IMR-90 (cell line): ENCODE data around the gene OPCML. TPM values are rescaled to one million over a fixed set of nuclear protein-coding genes. Genes with fewer than 3 reads are reported as not detected.

Source experiments
- ATAC-seq: fragments of 200-7000 bp; cut with Tn5 transposase; 2 replicates; pipeline ENCODE4 v1.9.1; 2020; ENCODE audit warnings: low read depth, mild to moderate bottlenecking, moderate library complexity
- BruUV-seq: library from RNA; stranded (reverse); fragments of 400-500 nt; replicated peaks from 2 replicates; lab custom pipeline; 2021; lab: Mats Ljungman, UMichigan
- CTCF ChIA-PET: fragments of 300-600 bp; formaldehyde crosslinking; extraction: SDS; loops from one replicate; lab custom pipeline; 2021; ENCODE audit warnings: antibody characterized with exemption; lab: Yijun Ruan, JAX
- POLR2A ChIA-PET: fragments of 300-600 bp; sonication (Branson Sonifier 250); formaldehyde crosslinking; loops from one replicate; lab custom pipeline; 2022; ENCODE audit warnings: antibody characterized with exemption; ENCODE audit not compliant: unreplicated experiment; lab: Charles Lee
- DNase-seq: peaks from one replicate; pipeline ENCODE4 v3.0.0; 2013
- H2AFZ ChIP-seq: replicated peaks from 2 replicates; pipeline ENCODE3; 2013; ENCODE audit warnings: low read length, mild to moderate bottlenecking; ENCODE audit not compliant: poor library complexity
- H2AK5ac ChIP-seq: 2 replicates; pipeline ENCODE4 v1.6.1; 2013; ENCODE audit warnings: low read depth, low read length, inconsistent platforms
- H2AK9ac ChIP-seq: replicated peaks from 2 replicates; pipeline ENCODE3; 2013; ENCODE audit warnings: mild to moderate bottlenecking, low read depth, low read length, moderate library complexity; ENCODE audit not compliant: poor library complexity
- H2BK120ac ChIP-seq: 2 replicates; pipeline ENCODE4 v1.6.1; 2013; ENCODE audit warnings: low read depth, low read length, inconsistent platforms
- H2BK15ac ChIP-seq: 3 replicates; pipeline ENCODE4 v1.6.1; 2013; ENCODE audit warnings: low read depth, low read length, inconsistent platforms
- H2BK20ac ChIP-seq: 2 replicates; pipeline ENCODE4 v1.6.1; 2013; ENCODE audit warnings: low read depth, mild to moderate bottlenecking, inconsistent platforms, low read length, moderate library complexity
- H2BK5ac ChIP-seq: 2 replicates; pipeline ENCODE4 v1.6.1; 2013; ENCODE audit warnings: mild to moderate bottlenecking, low read depth, low read length, inconsistent platforms; ENCODE audit not compliant: poor library complexity, severe bottlenecking
- H3K14ac ChIP-seq: replicated peaks from 2 replicates; pipeline ENCODE4 v1.6.1; 2013; ENCODE audit warnings: low read depth, low read length, inconsistent platforms
- H3K18ac ChIP-seq: 2 replicates; pipeline ENCODE4 v1.6.1; 2013; ENCODE audit warnings: low read depth, low read length, control low read depth
- H3K23ac ChIP-seq: 2 replicates; pipeline ENCODE4 v1.6.1; 2013; ENCODE audit warnings: low read depth, low read length, inconsistent platforms
- H3K27ac ChIP-seq: 2 replicates; pipeline ENCODE4 v1.5.1; 2013; ENCODE audit warnings: mild to moderate bottlenecking, control low read depth, low read length; ENCODE audit not compliant: insufficient read depth
- H3K27me3 ChIP-seq: 2 replicates; pipeline ENCODE4 v1.6.1; 2013; ENCODE audit warnings: low read length; ENCODE audit not compliant: control insufficient read depth, insufficient read depth
- H3K36me3 ChIP-seq: 2 replicates; pipeline ENCODE4 v1.6.1; 2013; ENCODE audit warnings: low read length, mixed read lengths; ENCODE audit not compliant: control insufficient read depth, insufficient read depth
- H3K4ac ChIP-seq: 2 replicates; pipeline ENCODE4 v1.6.1; 2013; ENCODE audit warnings: low read depth, low read length, inconsistent platforms
- H3K4me1 ChIP-seq: 2 replicates; pipeline ENCODE4 v1.6.1; 2013; ENCODE audit warnings: low read length, mixed read lengths; ENCODE audit not compliant: control insufficient read depth, insufficient read depth
- H3K4me2 ChIP-seq: 2 replicates; pipeline ENCODE4 v1.6.1; 2013; ENCODE audit warnings: low read depth, mild to moderate bottlenecking, control low read depth, low read length, moderate library complexity
- H3K4me3 ChIP-seq: 2 replicates; pipeline ENCODE4 v1.5.1; 2013; ENCODE audit warnings: low read depth, mild to moderate bottlenecking, control low read depth, low read length, moderate library complexity; ENCODE audit not compliant: insufficient read depth
- H3K56ac ChIP-seq: 2 replicates; pipeline ENCODE4 v1.6.1; 2013; ENCODE audit warnings: low read length, inconsistent platforms; ENCODE audit not compliant: insufficient read depth; ENCODE audit errors: extremely low read depth
- H3K79me1 ChIP-seq, 2 experiments: 2 replicates each; pipeline ENCODE4 v1.6.1; 2013; ENCODE audit warnings: low read length in 2 of 2, inconsistent platforms in 1 of 2, low read depth in 1 of 2
- H3K9ac ChIP-seq: 2 replicates; pipeline ENCODE4 v1.6.1; 2013; ENCODE audit warnings: low read depth, low read length, control low read depth
- H3K9me1 ChIP-seq: 2 replicates; pipeline ENCODE4 v1.6.1; 2013; ENCODE audit warnings: low read length, inconsistent platforms; ENCODE audit not compliant: insufficient read depth
- H3K9me3 ChIP-seq: 2 replicates; pipeline ENCODE4 v1.6.1; 2013; ENCODE audit warnings: low read length; ENCODE audit not compliant: control insufficient read depth, insufficient read depth
- H4K20me1 ChIP-seq: 2 replicates; pipeline ENCODE4 v1.6.1; 2013; ENCODE audit warnings: low read length, inconsistent platforms; ENCODE audit not compliant: insufficient read depth
- H4K5ac ChIP-seq: 2 replicates; pipeline ENCODE4 v1.6.1; 2013; ENCODE audit warnings: mild to moderate bottlenecking, low read depth, low read length, control low read depth
- H4K8ac ChIP-seq, 2 experiments: 2 replicates each; pipeline ENCODE4 v1.6.1; 2013; ENCODE audit warnings: low read depth in 2 of 2, low read length in 2 of 2, control low read depth in 1 of 2, inconsistent platforms in 1 of 2
- H4K91ac ChIP-seq: 2 replicates; pipeline ENCODE4 v1.6.1; 2013; ENCODE audit warnings: low read depth, low read length, inconsistent platforms; ENCODE audit not compliant: insufficient read depth
- BHLHE40 ChIP-seq: fragments of 150-350 bp; IDR thresholded peaks from 2 replicates; pipeline ENCODE4 v1.6.1; 2016; ENCODE audit warnings: mild to moderate bottlenecking, low read depth, low read length
- CEBPB ChIP-seq: IDR thresholded peaks from 2 replicates; pipeline ENCODE4 v1.6.1; 2012; ENCODE audit warnings: low read depth, low read length, improper control_type of control experiment
- CHD1 ChIP-seq: IDR thresholded peaks from 2 replicates; pipeline ENCODE4 v1.6.1; 2012; ENCODE audit warnings: low read depth, low read length, improper control_type of control experiment
- ELK1 ChIP-seq: fragments of 150-350 bp; IDR thresholded peaks from 2 replicates; pipeline ENCODE4 v1.6.1; 2016; ENCODE audit warnings: low read depth, mild to moderate bottlenecking, low read length, moderate library complexity, borderline replicate concordance
- FOS ChIP-seq: fragments of 150-350 bp; IDR thresholded peaks from 2 replicates; pipeline ENCODE4 v1.6.1; 2016; ENCODE audit warnings: low read depth, low read length
- MAFK ChIP-seq: IDR thresholded peaks from 2 replicates; pipeline ENCODE4 v1.6.1; 2012; ENCODE audit warnings: low read depth, low read length, improper control_type of control experiment
- MAZ ChIP-seq: IDR thresholded peaks from 2 replicates; pipeline ENCODE4 v1.6.1; 2012; ENCODE audit warnings: low read depth, mild to moderate bottlenecking, low read length, improper control_type of control experiment, moderate library complexity, borderline replicate concordance
- MXI1 ChIP-seq: IDR thresholded peaks from 2 replicates; pipeline ENCODE4 v1.6.1; 2012; ENCODE audit warnings: low read depth, mild to moderate bottlenecking, low read length, moderate library complexity, borderline replicate concordance
- NFE2L2 ChIP-seq: fragments of 150-350 bp; IDR thresholded peaks from 2 replicates; pipeline ENCODE4 v1.6.1; 2016; ENCODE audit warnings: low read depth, mild to moderate bottlenecking, low read length
- POLR2A ChIP-seq: IDR thresholded peaks from 2 replicates; pipeline ENCODE4 v1.6.1; 2012; ENCODE audit warnings: mild to moderate bottlenecking, low read depth, low read length
- RAD21 ChIP-seq: IDR thresholded peaks from 2 replicates; pipeline ENCODE4 v1.6.1; 2012; ENCODE audit warnings: low read length, improper control_type of control experiment
- RCOR1 ChIP-seq: IDR thresholded peaks from 2 replicates; pipeline ENCODE4 v1.6.1; 2012; ENCODE audit warnings: mild to moderate bottlenecking, low read length, improper control_type of control experiment; ENCODE audit not compliant: insufficient replicate concordance
- RFX5 ChIP-seq: IDR thresholded peaks from 2 replicates; pipeline ENCODE4 v1.8.0; 2012; ENCODE audit warnings: low read depth, mild to moderate bottlenecking, low read length, moderate library complexity
- SMC3 ChIP-seq: fragments of 150-350 bp; IDR thresholded peaks from 2 replicates; pipeline ENCODE4 v1.6.1; 2016; ENCODE audit warnings: low read depth, mild to moderate bottlenecking, antibody characterized with exemption, low read length, moderate library complexity
- WGBS, 2 experiments: methylation state at CpG; one replicate each; pipeline versions ENCODE4 v1.1.5 to v1.1.7; 2013; ENCODE audit warnings: missing lambda C conversion rate in 2 of 2; ENCODE audit not compliant: insufficient read length in 1 of 2; ENCODE audit errors: extremely low coverage in 2 of 2; 5-methylcytosine and 5-hydroxymethylcytosine counted together
- dilution Hi-C: fragments of 300-500 bp; cut with HindIII; formaldehyde crosslinking; loops from one replicate; pipeline ENCODE4 v1.14.3; 2018; ENCODE audit warnings: low sequenced_read_pairs; ENCODE audit not compliant: unreplicated experiment
- in situ Hi-C: fragments of 300-500 bp; cut with MboI; formaldehyde crosslinking; loops from 3 replicates; pipeline ENCODE4 v1.14.3; 2019; ENCODE audit warnings: low sequenced_read_pairs, inconsistent platforms, mixed read lengths
- intact Hi-C: fragments of 100-400 bp; cut with micrococcal nuclease; formaldehyde crosslinking; loops from 2 replicates; pipeline ENCODE4 v1.10.0; 2022
- polyA plus RNA-seq, 3 experiments: library from polyadenylated mRNA; depleted of rRNA; stranded (reverse); fragments of >200 nt; gene quantifications; 2 replicates each; pipeline ENCODE4 v1.2.3, GENCODE V29; 2012; ENCODE audit warnings: low replicate concordance in 1 of 3
- total RNA-seq: library from RNA; depleted of rRNA; stranded (reverse); fragments of >200 nt; gene quantifications from 2 replicates; pipeline ENCODE4 v1.2.3, GENCODE V29; 2012
- TF ChIP-seq, protein P1 (sequence below): conservative IDR thresholded peaks from 2 replicates; pipeline ENCODE4 v1.5.1; 2012; ENCODE audit warnings: mild to moderate bottlenecking, low read depth, low read length, improper control_type of control experiment
- TF ChIP-seq, protein P2 (sequence below): fragments of 150-350 bp; IDR thresholded peaks from 2 replicates; pipeline ENCODE4 v1.6.1; 2017; ENCODE audit warnings: mild to moderate bottlenecking, antibody characterized with exemption, low read length, low read depth

The OPCML gene
- total and polyA plus RNA-seq, 2 of the 4 experiments (the other 2 are of a cell fraction): under 0.01 to 2.6 TPM

GRCh38 chr11:132421555-132421954 is 1110.7 kb downstream of the OPCML start:
- no peak overlapping the region for H2AK9ac ChIP-seq
- H3K4me2 ChIP-seq: no peak overlapping the region
- dilution Hi-C loops (no loop called here), intact Hi-C loops (no loop called here), in situ Hi-C loops (no loop called here)
- ChIA-PET POLR2A (no interaction called here), CTCF (no interaction called here)
- no peak overlapping the region for H2AFZ ChIP-seq
- no peak for ATAC-seq
- no peaks in the 10 kb centered on the region for H3K9me3 ChIP-seq
- no peak overlapping the region for H3K23ac ChIP-seq
- no peak overlapping the region for H3K56ac ChIP-seq
- H2BK20ac ChIP-seq: no peak overlapping the region
- no peaks in the 10 kb centered on the region for H3K27me3 ChIP-seq
- WGBS, 2 experiments: 60% methylated on average over 2 of the region's 2 CpGs; no CpG with 5 or more reads in 1 of the 2 experiments
- H4K91ac ChIP-seq: no peak overlapping the region
- no peak overlapping the region for H3K27ac ChIP-seq
- no peak overlapping the region for H2BK5ac ChIP-seq
- no peaks in the 10 kb centered on the region for H3K4me1 ChIP-seq
- H3K9ac ChIP-seq: no peak overlapping the region
- H4K5ac ChIP-seq: no peak overlapping the region
- H3K79me1 ChIP-seq: no peaks in the 10 kb centered on the region
- no peak overlapping the region for H3K4me3 ChIP-seq
- H2BK120ac ChIP-seq: no peak overlapping the region
- H3K14ac ChIP-seq: no peak overlapping the region
- H4K20me1 ChIP-seq: no peaks in the 10 kb centered on the region
- DNase-seq: no peak
- TF ChIP-seq, protein P1, sequence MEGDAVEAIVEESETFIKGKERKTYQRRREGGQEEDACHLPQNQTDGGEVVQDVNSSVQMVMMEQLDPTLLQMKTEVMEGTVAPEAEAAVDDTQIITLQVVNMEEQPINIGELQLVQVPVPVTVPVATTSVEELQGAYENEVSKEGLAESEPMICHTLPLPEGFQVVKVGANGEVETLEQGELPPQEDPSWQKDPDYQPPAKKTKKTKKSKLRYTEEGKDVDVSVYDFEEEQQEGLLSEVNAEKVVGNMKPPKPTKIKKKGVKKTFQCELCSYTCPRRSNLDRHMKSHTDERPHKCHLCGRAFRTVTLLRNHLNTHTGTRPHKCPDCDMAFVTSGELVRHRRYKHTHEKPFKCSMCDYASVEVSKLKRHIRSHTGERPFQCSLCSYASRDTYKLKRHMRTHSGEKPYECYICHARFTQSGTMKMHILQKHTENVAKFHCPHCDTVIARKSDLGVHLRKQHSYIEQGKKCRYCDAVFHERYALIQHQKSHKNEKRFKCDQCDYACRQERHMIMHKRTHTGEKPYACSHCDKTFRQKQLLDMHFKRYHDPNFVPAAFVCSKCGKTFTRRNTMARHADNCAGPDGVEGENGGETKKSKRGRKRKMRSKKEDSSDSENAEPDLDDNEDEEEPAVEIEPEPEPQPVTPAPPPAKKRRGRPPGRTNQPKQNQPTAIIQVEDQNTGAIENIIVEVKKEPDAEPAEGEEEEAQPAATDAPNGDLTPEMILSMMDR: no peak
- no peak for TF ChIP-seq MAZ
- TF ChIP-seq FOS: no peak
- no peak for TF ChIP-seq ELK1
- no peak for TF ChIP-seq RCOR1
- TF ChIP-seq, protein P2, sequence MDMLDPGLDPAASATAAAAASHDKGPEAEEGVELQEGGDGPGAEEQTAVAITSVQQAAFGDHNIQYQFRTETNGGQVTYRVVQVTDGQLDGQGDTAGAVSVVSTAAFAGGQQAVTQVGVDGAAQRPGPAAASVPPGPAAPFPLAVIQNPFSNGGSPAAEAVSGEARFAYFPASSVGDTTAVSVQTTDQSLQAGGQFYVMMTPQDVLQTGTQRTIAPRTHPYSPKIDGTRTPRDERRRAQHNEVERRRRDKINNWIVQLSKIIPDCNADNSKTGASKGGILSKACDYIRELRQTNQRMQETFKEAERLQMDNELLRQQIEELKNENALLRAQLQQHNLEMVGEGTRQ: no peak
- TF ChIP-seq MAFK: no peak
- no peak for TF ChIP-seq POLR2A
- TF ChIP-seq BHLHE40: no peak
- no peak for TF ChIP-seq RAD21
- no peak for TF ChIP-seq RFX5
- TF ChIP-seq MXI1: no peak
- no peak for TF ChIP-seq CEBPB
- no peak for TF ChIP-seq CHD1
- TF ChIP-seq SMC3: no peak
- TF ChIP-seq NFE2L2: no peak
- H3K9me1 ChIP-seq: no peaks in the 10 kb centered on the region
- no peaks in the 10 kb centered on the region for H3K36me3 ChIP-seq
- H2BK15ac ChIP-seq: no peak overlapping the region
- no peak overlapping the region for H2AK5ac ChIP-seq
- BruUV-seq: no TSS peak
- no peak overlapping the region for H3K4ac ChIP-seq
- no peak overlapping the region for H4K8ac ChIP-seq
- H3K18ac ChIP-seq: no peak overlapping the region
